Measurements from ENCODE around the gene ANKRD22.
"Not testable (repeated sequence)": the region's sequence is repeated elsewhere in the genome, so short reads cannot be mapped to it uniquely, and the experiment has no call there.

ANKRD22 gene

DNA sequence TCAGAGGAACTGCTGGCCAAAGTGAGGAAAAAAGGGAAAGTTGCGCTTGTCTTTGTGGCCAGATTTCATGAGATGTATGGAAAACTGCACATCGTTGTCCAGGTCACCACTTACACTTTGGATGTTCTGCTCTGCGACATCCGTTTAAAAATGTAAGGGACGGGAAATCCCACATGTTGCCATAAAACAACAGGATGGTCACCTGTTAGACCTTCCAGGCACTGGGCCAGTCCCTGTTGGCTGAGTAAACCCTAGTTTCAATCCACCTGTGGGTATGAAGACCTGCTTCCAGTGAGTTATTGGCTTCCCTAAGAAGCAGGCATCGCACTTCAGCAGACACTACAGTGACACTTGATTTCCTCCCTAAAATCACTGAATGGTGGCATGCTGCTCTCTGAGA is 25.7 kb upstream of the ANKRD22 start:
- DNase-seq, result no peak

DNA sequence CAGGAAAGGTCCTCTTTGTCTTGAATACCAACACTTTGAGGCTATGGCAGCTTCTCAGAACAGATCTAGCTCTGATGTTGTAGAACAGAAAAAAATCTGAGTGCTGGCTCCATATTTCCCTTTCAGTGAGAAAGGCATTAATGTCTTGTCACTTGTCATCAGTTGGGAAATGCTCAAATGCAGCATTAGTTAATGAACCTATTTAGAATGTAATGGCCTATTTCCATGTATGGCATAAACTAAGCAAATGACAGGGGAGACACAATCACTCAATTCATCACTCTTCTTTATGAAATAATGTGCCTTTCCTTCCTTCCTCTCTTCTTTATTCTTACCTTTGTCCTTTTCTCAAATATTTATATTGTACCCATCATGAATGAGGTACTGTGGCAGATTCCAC is 23.4 kb upstream of the ANKRD22 start:
- DNase-seq, result no peak

DNA sequence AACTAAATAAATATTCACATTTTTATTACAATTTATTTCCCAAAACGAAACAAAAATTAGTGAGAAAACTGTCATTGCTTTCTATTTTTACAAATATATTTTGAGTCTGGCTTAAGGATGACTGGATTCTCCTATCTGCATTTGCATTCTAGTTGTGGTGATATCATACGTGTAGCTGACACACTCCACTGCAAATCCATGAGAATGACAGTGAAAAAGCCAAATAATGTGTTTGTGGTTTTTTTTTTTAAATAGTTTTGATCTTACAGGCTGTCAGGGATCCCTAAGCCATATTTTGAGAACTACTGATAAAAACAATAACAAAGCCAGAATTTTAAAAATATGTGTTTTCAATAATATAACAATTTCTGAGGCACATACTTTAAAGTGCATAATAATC is 22.6 kb upstream of the ANKRD22 start:
- no peak for DNase-seq

- no peak for DNase-seq
Measured at GRCh38 chr10:88873757-88874156, 22.1 kb upstream of the ANKRD22 start.

GRCh38 chr10:88870089-88870488 is 18.4 kb upstream of the ANKRD22 start:
- no peak for DNase-seq

GRCh38 chr10:88866454-88866853 is 14.8 kb upstream of the ANKRD22 start:
- DNase-seq, result no peak

- DNase-seq, result peak in 1 of 3 experiments; percentile 3
Measured at GRCh38 chr10:88865281-88865876, 13.7 kb upstream of the ANKRD22 start.

GRCh38 chr10:88861036-88861435 is 9.4 kb upstream of the ANKRD22 start:
- DNase-seq, result no peak

DNA sequence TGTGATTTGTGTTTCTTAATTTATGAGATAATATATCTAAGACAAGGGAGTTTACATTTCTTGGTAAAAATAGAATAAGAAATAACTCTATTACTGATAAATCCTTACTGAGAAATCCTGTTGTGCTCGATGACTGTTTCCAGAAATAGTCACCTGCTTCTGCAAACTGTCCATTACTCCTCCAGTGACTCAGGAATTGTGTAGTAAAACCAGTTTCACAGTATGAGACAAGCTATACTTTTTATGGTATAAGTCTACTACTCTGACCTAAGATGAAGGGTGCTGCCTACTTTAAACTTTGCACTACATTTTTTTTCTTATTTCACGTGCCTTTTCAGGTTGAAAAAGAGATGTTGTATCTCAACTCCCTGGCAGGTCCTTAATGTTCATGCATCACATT is 6.8 kb upstream of the ANKRD22 start:
- no peak for DNase-seq

DNA sequence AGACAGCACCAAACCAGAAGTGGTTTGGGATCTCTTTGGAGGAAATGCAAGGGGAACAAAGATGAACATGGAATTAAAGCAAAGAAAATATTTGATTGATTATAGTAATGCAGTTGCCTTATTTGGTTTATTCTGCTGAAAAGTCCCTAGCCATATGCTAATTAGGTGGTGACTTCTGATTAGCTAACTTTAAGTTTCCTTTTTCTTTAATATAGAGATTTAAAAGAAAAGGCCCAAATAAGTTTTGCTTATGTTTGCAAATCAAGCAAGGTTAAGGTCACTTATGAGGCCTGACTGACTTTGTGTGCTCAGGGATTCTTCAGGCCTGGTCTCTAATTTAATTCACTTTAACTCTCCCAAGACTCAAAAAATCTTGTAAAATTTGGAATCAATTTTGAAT is 6.2 kb upstream of the ANKRD22 start:
- no peak for DNase-seq

- DNase-seq, result no peak
Measured at GRCh38 chr10:88854684-88855083, 3.0 kb upstream of the ANKRD22 start.

DNA sequence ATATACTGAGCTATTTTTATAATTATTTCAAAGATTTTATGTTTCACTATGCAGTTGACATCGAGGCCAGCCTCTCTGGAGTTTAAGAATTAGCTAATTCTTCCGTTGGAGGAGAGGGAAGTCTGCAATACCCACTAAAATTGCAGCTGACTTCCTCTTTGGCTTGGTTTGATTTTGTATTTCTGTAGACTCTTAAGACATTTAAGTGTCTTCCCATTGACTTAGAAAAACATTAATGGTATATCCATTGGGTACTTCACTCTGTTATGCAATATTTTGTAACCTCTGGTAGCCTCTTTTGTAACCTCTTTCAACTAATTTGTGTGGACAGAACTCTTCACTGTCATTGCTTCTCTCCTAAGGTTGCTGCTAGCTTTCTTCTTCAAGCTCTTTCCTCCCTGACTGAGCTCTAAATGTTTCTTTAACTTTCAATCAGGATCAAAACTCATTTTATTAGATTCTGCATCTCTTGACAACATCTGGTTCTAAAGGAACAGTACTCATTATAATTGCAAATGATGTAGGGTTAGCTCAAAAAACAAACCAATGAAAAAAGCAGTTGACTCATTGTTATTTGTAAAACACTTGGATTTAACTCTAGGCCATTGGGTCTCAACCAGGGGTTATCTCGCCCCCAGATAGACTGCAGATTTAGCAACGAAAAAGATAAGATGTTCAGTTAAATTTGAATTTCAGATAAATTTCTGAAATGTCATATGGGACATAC is 1.7 kb upstream of the ANKRD22 start:
- no peak for DNase-seq

DNA sequence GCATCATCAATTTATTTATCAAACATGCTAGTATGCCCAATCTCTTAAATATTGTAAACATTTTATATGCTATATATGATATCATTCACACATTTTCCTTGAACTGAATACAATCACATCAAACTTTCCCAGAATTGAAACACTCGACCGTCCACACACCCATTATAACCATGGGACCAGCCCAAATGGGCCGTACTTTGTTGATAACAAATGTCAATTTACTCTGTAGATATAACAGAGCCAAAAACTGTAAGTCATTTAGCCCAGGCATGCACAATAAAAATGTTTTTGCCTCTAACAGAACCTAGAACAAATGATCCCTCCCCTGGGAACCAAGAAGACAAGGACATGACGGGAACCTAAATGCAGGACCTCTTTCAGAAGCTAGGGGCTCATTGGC is 683 bp upstream of the ANKRD22 start:
- DNase-seq, result no peak

DNA sequence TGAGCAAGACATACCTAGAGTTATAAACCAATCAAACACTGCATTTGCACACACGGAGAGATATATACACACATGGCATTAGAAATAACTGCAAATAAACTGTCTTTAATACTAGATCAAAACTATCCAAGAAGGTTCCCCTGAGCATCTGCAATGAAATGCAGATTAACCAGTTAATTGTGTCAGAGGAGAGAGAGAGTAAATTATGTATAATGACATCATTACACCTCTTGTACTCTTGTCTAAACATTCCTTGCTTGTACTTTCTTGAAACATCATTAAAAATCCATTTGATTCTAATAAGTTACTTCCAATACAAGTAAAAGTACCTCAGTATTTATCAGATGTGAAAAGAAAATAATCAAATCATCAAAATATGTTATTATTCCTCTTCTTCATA is 932 bp downstream of the ANKRD22 start:
- DNase-seq, result no peak

- DNase-seq, result no peak
Measured at GRCh38 chr10:88849234-88849633, 2.4 kb downstream of the ANKRD22 start.

DNA sequence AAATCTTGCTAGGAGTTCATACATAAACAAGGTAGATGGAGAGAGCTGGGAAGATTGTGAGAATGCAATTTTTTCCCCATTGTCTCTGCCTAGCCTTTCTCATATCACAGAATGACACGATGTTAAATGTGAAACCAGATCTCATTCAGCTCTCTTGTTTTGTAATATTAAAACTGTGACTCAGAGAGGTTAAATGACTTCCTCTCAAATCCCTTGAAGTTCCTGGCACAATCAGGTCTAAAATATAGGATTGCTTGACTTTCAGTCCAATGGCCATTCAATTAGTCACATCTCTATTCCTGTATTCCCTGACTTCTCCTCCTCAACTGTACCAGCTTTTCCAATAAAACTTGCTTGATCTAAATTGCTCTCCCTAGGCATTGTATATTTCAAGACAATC is 3.1 kb downstream of the ANKRD22 start:
- DNase-seq, result no peak

GRCh38 chr10:88843171-88843570 is 8.5 kb downstream of the ANKRD22 start:
- DNase-seq, result no peak

- DNase-seq, result no peak
Measured at GRCh38 chr10:88841316-88842111, 10.1 kb downstream of the ANKRD22 start.

GRCh38 chr10:88840881-88841280 is 10.8 kb downstream of the ANKRD22 start:
- DNase-seq, result no peak

DNA sequence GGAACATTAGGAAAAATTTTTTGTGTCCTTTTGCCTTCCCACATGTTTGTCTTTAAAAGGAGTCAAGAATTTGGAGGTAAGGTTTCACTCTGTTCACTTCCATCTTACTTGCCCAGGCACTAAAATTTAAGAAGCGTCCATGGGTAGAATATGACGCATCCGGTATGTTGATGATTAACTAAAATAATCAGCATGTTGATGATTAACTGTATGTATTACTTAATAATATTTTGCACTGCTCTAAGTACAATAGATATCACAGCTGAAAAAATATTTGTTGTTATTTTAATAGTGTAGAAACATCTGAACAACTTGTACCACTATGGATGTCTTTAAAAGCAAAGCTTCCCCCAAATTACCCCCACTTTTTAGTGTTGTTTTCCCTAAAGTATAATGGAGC is 11.5 kb downstream of the ANKRD22 start:
- no peak for DNase-seq

DNA sequence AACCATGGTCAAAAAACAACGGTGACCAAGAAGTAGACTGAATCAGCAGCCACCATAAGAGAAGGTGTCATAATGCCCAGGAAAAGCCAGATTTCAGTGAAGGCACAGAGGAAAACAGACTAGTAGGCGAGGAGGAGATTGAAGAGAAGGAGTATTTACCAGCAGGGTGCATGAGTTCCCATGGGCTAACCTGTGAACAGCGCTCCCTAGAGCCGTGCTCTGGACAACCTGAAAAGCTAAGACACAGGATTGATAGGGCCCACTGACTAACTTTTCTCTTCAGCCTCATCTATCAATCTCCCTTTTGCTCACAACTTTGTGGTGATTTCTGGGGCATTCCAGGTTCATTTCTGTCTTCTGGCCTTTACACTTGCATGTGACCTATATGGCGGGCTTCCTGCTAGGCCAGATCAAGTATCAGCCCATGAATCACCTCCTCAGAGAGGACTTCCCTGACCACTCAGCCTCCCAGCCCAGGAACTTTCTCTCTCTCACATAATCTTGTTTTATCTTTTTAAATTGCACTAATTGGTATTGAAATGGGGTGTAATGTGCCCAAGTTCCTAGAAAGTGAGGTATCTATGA is 12.8 kb downstream of the ANKRD22 start:
- DNase-seq, result no peak

GRCh38 chr10:88837632-88838031 is 14.0 kb downstream of the ANKRD22 start:
- DNase-seq, result not testable (repeated sequence)

DNA sequence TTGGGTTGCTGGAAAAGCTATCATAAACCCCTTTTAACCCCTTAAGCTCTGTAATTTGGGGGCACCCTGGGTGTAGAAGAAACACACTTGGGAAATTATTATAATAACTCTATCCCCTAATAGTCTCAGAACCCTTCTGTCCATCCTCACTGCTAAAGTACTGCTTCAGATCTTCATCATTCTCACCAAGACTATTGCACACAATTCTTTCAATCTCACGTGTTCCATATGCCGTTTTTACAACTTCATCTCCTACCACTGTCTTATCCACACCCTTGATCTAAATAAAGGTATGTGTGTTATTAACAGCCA is 15.8 kb downstream of the ANKRD22 start:
- DNase-seq, result no peak

All from NCI-H1417 (cell line).